Bronchial epithelial cell (primary cell): ENCODE results near the gene DAPK2. TPM values are rescaled to one million over a fixed set of nuclear protein-coding genes. Genes with fewer than 3 reads are reported as not detected.
A peak's percentile ranks its signal among the peaks of the same experiment; 100 is the strongest.

Experiments
- DNase-seq: peaks from one replicate; pipeline ENCODE4 v3.0.0-alpha.2; 2010; ENCODE audit warnings: low read depth
- FAIRE-seq: peaks from 2 replicates; lab custom pipeline; 2011; peaks lifted over from hg19 to GRCh38; lab: Jason Lieb, UNC
- H3K27me3 ChIP-seq: 2 replicates; pipeline ENCODE4 v1.5.1; 2011; ENCODE audit warnings: low read length; ENCODE audit not compliant: control insufficient read depth, insufficient read depth
- H3K36me3 ChIP-seq: 2 replicates; pipeline ENCODE4 v1.5.1; 2011; ENCODE audit warnings: low read length; ENCODE audit not compliant: control insufficient read depth, insufficient read depth
- H3K4me3 ChIP-seq: 2 replicates; pipeline ENCODE4 v1.5.1; 2011; ENCODE audit warnings: mild to moderate bottlenecking, low read depth, low read length, control low read depth
- total RNA-seq: library from RNA; depleted of rRNA; stranded (reverse); fragments of >200 nt; gene quantifications from 2 replicates; pipeline ENCODE4 v1.2.1, GENCODE V29; 2014
- TF ChIP-seq, protein P1 (sequence below): IDR thresholded peaks from 2 replicates; pipeline ENCODE4 v1.5.1; 2011; ENCODE audit warnings: mild to moderate bottlenecking, moderate library complexity, low read length, control low read depth, inconsistent platforms; ENCODE audit not compliant: insufficient read depth, severe bottlenecking

DAPK2 gene
- total RNA-seq, 1 donor from 2014 or later = 0.53 TPM

DNA sequence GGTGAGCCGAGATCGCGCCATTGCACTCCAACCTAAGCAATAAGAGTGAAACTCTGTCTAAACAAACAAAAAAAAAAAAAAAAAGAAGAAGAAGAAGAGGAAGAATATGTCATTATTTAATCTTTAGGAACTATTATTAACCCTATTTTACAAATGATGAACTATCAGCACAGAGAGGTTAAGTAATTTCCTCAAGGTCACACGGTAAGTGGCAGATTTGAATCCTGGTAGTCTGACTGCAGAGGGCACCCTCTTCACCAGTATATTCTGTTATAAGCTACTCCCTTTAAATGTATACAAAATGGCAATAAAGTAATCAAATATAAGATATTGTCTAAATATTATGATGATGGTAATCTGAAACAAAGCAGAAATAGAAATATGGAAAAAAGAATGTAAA, 135.1 kb downstream of the DAPK2 start:
- DNase-seq (no peak), FAIRE-seq (no peak)
- H3K36me3 ChIP-seq = no peaks in the 10 kb centered on the region
- no peak overlapping the region for H3K4me3 ChIP-seq
- no peaks in the 10 kb centered on the region for H3K27me3 ChIP-seq
- TF ChIP-seq, protein P1, sequence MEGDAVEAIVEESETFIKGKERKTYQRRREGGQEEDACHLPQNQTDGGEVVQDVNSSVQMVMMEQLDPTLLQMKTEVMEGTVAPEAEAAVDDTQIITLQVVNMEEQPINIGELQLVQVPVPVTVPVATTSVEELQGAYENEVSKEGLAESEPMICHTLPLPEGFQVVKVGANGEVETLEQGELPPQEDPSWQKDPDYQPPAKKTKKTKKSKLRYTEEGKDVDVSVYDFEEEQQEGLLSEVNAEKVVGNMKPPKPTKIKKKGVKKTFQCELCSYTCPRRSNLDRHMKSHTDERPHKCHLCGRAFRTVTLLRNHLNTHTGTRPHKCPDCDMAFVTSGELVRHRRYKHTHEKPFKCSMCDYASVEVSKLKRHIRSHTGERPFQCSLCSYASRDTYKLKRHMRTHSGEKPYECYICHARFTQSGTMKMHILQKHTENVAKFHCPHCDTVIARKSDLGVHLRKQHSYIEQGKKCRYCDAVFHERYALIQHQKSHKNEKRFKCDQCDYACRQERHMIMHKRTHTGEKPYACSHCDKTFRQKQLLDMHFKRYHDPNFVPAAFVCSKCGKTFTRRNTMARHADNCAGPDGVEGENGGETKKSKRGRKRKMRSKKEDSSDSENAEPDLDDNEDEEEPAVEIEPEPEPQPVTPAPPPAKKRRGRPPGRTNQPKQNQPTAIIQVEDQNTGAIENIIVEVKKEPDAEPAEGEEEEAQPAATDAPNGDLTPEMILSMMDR = no peak

DNA sequence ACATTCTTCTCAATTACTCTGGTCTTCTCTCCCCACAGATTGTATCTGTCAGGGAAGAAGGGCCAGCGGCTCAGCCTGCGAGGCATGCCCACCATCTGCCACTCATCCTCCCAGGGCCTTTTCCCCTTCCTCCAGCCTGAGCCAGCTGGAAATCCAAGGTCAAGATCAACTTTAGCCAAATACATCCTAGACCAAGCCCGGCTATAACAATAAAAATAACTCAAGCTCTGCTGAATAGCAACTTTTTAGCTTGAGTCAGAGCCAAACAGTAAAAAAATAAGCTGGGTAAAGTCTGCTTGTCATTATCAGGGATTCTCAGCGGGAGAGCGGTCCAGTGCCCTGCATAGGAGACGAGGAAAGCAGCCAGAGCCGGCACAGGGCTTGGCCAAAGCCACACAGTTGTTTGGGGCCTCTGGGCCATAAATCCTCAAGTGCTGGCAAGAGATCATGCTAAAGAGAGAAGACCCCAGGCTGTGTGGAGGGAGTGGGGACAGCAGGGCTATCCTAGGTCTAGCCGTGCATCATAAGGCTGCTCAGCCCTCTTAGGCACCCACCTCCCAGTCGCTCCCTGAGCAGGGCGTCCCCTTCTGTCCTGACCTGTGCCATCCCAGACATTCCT, 136.4 kb downstream of the DAPK2 start:
- no peak for DNase-seq
- TF ChIP-seq, protein P1 = no peak
- no peak overlapping the region for H3K4me3 ChIP-seq
- no peaks in the 10 kb centered on the region for H3K36me3 ChIP-seq
- no peaks in the 10 kb centered on the region for H3K27me3 ChIP-seq
- no peak for FAIRE-seq

DNA sequence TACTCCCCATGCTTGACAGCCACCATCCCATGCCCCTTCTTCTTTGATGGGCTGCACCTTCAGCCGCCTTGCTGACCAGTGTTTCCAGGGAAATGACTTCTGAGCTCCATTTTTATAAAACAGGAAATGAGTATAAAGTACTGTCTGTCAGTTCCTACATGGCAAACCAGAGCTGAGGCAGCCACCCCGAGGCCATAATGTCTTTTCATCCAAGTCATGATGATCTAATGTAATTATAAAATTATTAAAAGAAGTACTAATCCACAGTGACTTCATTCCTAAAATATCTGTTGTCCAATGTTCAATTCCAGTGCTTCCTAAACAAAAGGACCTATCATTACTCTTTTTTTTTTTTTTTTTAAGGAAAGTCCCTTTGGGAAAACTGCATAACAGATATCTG, 137.3 kb downstream of the DAPK2 start:
- H3K4me3 ChIP-seq = no peak overlapping the region
- TF ChIP-seq, protein P1 = no peak
- H3K36me3 ChIP-seq = no peaks in the 10 kb centered on the region
- no peaks in the 10 kb centered on the region for H3K27me3 ChIP-seq
- no peak for FAIRE-seq
- peak; percentile 84 for DNase-seq

DNA sequence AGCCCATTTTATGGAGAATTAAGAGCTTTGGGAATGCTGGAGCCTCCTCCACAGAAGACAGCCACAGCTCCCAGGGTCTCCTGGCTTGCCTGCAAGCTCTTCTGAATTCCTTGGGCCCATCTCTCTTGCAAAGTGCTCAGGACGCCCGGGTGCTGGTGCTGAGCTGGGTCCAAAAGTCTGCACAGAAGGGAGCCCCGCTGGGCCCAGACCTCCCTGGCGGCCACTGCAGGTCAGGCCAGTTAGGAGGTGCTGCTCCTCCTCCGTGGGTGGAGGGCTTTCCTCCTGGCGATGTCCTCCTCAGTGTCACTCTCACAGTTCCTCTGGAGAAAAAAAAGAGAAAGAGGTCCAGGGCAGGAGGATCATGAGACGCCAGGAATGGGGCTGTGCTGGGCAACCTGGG, 138.0 kb downstream of the DAPK2 start:
- Histone ChIP-seq H3K27me3 (no peaks in the 10 kb centered on the region), H3K4me3 (no peak overlapping the region), H3K36me3 (no peaks in the 10 kb centered on the region)
- TF ChIP-seq, protein P1 = no peak
- no peak for DNase-seq
- FAIRE-seq = no peak

DNA sequence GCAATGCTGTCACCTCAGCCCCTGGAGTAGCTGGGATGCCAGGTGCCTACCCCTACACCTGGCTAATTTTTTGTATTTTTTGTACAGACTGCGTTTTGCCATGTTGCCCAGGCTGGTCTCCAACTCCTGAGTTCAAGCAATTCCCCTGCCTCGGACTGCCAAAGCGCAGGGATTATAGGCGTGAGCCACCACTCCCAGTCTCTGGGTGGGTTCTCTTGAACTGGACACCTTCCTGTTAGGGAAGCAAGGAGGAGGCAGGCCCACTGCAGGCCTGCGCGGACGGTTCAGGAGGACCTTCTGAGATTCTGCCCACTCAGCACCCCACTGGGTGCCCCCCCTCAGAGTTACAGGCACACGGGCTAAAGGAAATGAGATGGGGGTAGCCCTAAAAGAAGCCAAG, 138.8 kb downstream of the DAPK2 start:
- TF ChIP-seq, protein P1 = no peak
- Histone ChIP-seq H3K4me3 (no peak overlapping the region), H3K36me3 (no peaks in the 10 kb centered on the region), H3K27me3 (no peaks in the 10 kb centered on the region)
- DNase-seq = no peak
- FAIRE-seq = no peak

DNA sequence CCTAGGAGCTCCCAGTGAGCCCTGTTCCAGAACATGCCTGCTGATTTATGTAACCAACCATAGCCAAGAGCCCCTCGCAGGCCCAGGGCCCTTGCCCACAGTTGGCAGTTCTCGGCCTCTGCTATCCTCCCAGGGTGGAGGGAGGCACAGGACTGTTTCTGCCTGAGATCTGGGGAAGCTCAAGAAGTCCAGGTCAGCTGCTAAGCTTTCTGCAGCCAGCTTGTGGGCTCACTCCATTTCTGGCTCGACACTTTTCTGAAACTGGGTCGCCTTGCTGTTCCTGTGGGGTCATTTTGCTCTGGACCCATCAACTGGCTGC, 140.1 kb downstream of the DAPK2 start:
- DNase-seq (no peak), FAIRE-seq (no peak)
- TF ChIP-seq, protein P1 = no peak
- Histone ChIP-seq H3K27me3 (no peaks in the 10 kb centered on the region), H3K36me3 (no peaks in the 10 kb centered on the region), H3K4me3 (no peak overlapping the region)
